NCI-H226 (cell line): ENCODE data around the gene PARVB.
A peak's percentile ranks its signal among the peaks of the same experiment; 100 is the strongest.

Source experiments
- DNase-seq: peaks from one replicate; pipeline ENCODE4 v3.0.0-alpha.2; 2015

The PARVB gene

DNA sequence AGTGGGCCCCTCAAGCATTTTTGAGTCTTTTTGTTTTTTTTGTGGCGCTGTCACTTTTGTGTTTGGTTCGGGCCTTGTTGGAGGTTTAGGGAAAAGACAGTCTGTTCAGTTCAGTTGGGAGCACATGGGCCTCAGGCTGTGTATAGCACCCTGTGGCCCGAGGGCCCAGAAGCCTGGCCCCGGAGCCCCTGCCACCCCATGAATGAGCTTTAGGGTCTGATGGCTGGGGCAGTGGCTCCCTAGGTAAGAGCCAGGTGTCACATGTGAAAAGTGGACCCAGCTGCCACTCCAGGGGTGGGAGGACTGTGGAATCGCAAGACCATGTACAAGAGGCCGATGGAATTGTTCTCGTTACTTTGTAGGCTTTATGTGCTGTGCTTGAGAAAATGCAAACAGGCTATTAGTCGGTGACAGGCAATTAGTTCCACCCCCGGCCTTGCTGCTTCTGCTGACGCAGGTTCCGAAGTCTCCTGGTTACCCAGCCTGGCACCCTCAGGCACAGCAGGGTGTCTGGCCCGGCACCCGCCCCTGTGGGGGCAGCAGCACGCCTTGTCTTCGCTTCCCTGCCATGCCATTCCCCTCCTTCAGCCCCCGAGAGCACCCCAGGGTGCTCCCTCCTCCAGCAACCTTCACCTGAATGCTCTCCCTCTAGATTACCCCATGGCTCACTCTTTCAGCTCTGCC, 118.5 kb downstream of the PARVB start:
- DNase-seq: no peak

DNA sequence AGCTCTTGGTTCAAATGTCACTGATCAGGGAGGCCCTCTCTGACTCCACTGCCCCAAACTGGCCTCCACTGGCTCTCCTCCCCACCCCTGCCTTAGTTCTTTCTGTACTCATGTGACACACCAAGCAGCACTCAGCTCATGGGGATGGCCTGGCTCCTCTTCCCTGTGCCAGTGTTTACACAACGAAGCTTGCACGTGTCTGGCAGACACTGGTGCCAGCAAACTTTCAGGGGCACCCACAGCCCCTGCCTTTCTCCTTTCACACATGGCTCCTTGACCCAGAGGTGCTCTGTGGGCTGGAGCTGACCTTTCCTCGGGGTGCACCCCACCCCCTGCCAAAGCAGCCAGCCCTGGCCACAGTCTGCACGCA, 119.0 kb downstream of the PARVB start:
- DNase-seq: no peak

DNA sequence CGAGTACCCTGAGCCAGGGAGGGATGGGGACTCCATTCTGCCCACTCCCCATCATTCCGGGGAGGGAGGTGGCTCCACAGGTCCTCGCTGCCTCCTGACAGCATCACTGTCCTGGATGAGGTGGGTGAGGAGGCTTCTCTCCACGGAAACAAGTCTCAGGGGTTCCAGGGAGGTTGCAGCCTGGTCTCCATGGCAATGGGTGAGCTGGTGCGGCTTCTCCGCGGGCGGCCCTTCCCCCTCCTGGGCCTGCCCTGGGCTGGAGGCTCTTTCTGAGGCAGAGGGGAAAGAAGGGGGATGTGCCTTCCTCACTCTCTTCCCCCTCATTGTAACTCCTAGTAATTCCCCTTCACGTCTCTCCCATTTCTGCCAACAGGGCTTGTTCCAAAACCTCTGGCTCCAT, 119.5 kb downstream of the PARVB start:
- DNase-seq: no peak

DNA sequence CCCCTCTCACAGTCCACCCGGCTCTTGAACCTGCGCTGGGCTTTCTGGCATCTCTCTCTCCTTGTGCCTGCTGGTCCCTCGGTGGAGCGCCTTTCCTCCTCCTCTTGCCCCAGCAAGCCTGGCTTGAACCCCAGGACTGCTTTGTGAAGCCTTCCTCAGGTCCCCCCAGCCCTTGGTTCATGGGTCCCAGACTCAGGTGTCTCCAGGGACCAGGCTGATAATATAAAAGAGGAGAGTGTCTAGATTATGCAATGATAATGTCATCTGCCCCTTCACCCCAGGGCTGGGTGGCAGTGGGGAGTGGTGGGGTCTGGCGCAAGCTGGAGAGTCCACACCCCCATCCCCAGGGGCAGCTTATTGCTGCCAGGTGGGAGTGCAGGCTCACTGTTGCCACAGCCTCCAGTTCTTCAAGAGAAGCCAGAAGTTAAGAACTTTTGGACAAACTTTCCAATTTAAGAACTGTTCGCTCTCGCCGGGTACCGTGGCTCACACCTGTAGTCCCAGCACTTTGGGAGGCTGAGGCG, 120.0 kb downstream of the PARVB start:
- no peak for DNase-seq

DNA sequence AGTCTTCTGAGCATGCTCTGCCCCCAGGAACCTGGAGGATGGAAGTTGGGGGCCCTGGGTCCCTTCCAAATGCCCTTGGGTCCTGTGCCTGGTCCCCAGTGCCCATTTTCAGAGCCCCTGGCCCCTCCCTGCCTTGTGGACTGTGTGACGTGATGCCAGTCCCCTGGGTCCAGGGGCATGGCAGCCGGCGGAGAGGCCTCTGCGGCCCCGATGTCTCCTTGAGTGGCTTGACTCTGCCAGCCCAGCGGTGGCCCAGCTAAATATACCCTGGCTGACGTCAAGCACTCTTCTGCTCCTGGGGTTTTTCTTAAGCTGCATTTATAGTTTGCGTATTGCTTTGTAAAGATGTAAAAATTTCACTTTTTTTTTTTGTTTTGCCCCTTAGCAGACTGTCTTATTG, 121.4 kb downstream of the PARVB start:
- no peak for DNase-seq

DNA sequence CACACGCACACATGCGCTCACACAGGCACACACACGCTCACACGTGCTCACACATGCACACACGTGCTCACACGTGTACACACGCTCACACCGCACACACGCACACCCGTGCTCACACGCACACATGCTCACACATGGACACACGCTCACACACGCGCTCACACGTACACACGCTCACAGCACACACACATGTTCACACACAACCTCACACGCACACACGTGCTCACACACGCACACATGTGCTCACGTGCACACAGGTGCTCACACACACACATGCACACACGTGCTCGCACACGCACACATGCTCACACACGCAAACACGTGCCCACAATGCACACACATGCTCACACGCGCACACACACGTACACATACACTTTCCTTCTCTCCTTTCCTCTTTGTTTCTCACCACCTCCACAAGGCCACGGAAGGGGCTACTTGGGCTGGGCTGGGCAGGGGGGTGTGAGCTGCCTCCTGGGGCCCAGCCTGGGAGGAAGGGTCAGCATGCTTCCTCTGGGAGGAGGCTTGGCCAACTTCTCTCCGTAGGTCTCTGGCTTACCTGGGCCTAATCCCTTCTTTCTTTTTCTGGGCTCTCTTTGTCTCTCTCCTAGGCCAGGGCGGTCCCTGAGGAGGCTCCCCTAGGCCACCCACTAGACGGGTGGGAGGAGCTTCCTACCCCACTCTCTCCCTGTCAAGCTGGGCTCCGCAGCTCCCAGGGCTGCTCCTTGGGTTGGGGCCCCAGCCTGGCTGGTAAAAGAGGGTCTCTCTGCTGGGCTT, 122.2 kb downstream of the PARVB start:
- DNase-seq: no peak

DNA sequence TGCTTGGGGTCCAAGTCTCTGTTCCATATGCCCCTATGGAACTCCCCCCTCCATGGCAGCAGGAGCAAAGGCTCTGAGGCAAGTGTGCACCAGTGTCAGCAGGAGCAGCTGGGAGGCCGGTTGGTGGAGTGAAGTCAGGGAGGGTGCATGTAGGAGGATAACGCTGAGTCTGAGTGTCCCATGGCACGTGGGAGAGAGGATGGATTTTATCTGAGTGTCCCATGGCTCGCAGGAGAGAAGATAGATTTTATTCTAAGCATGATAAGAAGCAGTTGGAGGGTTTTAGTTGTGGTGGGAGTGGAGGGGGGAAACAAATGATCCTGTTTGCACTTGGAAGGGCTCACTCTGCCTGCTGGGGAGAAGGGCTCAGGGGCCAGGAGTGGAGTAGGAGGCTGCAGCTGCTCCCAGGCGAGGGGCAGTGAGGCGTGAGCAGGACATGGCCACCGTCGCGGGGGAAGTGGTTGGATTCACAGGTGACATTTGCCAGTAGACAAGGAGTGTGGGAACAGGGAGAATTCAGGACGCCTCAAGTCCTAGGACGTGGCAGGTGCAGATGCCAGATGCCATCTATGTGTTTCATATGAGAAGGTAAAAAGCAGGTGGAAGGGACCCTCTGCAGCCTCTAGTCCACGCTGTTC, 123.0 kb downstream of the PARVB start:
- no peak for DNase-seq

DNA sequence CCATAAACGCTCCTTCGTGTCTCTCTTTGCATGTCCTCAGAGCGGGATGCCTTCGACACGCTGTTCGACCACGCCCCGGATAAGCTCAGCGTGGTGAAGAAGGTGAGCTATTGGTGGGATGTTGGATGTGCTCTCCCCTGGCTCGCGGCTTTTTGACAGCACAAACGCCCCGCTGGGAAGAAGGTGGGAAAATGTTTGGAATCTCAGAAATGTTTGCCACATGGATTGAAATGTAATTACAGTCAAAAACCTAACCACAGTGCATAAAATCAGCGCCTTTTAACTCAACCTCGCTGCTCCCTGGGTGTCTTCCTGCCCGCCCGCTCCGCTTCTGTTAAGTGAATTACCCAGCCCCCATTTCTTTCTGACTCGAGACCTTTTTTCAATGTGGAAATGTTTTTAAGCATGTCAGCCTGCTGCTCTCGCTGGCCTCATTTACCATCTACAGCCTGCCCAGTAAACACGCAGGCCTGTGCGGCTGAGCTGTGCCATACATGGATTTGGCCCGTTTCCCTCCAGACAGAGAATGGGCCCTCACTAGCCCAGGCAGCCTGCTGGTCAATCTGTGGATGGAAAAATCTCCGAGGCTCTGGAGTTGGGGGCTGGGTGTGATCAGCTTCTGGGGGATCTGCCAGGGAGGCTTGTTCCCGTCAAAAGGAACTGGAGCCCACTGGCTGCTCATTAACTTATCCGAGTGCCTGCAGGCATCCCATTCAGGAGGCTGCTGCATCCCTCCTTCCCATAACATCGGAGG, 123.9 kb downstream of the PARVB start:
- peak; percentile 22 for DNase-seq

DNA sequence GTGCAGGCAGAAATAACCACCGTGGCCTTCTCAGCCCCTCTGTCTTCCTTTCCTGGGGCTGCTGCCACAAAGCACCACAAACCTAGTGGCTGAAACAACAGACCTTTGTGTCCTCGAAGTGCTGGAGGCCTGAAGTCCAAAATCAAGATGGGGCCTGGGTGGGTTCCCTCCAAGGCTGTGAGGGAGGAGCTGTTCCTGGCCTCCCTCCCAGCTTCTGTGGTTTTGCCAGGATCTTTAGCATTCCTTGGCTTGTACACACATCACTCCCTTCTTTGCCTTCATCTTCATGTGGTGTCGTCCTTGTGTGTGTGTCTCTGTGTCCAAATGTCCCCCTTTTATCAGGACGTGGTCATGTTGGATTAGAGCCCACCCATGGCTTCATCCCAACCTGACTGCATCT, 127.6 kb downstream of the PARVB start:
- DNase-seq: peak; percentile 34

DNA sequence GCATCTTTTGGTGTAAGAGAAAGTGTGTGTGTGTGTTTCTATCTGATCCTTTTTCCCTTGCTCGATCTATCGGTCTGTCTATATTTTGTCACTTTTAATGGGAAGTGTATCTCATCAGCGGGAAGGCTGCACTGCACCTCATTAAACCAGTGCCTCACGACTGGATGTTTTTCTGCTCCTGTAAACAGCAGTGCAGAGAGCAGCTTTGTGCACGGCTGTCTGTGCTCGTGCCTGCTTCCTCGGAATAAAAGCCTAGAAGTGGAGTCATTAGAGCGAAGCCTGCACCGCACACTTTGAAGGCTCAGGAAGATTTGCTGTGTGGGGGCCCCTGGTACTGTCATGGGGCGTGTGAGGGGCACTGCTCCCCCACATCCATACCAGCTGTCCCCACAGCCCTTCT, 129.6 kb downstream of the PARVB start:
- no peak for DNase-seq

DNA sequence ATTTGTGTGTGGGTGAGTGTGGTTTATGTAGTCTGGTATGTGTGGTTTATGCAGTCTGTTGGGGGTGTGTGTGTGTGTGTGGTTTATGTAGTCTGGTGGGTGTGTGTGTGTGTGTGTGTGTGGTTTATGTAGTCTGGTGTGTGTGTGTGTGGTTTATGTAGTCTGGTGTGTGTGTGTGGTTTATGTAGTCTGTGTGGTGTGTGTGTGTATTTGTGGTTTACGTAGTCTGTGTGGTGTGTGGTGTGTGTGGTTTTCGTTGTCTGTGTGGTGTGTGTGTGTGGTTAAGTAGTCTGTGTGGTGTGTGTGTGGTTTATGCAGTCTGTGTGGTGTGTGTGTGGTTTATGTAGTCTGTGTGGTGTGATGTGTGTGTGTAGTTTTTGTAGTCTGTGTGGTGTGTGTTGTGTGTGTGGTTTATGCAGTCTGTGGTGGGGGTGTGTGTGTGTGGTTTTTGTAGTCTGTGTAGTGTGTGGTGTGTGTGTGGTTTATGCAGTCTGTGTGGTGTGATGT, 130.4 kb downstream of the PARVB start:
- DNase-seq: no peak

DNA sequence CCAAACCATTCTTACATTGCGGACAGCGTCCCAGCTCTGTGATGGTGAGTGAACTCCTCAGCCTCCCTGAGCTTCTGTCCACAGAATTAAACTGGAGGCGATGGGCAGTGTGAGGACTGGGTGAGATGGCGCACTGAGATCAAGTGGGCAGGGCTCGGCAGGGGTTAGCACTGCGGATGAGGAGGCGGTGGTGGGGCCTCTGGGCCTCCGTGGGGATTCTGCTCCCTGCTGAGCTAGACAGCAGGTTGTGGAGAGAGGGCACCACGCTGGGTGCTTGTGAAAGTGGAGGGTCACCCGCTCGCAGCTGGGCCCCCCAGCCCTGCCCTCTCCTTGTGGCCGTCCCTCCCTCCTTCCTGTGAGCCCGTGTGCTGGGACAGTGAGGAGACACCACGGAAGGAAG, 131.0 kb downstream of the PARVB start:
- no peak for DNase-seq

DNA sequence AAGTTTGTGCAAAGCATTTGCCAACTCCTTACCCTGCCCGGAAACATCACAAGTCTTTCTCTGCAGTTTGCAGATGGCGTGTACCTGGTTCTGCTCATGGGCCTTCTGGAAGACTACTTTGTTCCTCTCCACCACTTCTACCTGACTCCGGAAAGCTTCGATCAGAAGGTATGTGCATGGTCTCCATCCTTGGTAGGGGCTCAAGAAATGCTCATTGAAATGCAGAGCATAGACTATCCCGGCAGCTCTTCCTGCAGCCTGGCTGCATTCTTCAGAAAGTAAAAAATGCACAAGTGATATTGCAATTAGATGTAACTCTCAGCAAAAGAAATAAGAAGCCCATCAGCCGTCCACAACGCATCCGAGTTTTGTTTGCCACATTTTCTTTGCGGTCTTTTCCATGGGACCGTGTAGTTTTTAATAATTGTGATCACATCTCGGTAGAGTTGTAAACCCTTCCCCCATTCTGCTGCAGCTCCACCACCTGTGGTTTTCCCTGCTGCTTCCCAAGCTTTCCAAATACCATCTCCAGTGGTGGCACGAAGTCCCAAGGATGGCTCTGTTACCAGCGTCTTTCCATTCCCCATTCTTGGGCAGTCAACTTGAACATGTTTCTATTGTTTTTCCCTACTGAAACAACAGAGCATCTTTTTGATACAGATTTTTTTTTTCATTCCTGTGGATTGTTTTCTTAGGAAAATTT, 134.0 kb downstream of the PARVB start:
- DNase-seq: no peak

DNA sequence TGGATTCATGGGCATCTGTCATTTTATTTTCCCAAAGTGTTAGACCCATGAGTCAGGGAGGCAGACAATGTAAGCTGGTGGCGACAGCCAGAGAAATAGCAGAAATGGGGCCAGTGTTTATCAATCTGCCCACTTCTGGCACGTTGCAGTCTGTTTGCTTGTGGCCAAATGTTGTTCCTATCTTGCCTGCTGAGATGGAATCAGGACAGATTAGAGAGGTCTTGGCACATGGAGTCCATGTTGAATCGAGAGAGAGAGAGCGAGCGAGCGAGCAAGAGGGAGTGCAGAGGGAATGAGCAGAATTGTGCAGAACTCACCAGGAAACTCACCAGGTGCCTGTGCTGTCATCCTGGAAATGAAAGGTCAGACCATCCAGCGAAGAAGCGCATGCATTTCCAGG, 134.7 kb downstream of the PARVB start:
- no peak for DNase-seq

DNA sequence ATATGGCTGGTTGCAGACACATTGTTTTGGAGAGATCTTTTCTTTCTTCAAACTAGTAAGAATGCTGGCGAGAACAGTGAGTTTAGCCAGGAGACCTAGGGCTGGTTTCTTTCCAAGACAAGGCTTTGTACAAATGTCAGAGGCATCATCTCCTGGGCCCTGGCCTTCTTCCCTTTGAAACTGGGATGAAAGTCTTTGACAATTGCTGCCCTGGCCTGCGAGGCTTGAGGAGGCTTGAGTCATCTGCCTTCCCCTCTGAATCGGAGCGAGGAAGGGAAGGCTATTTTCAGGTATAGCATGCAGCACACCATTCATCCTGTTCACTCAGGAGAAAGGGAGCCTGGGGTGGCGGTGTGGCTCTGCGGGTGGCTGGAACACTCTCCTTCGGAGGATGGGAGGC, 135.1 kb downstream of the PARVB start:
- DNase-seq: no peak

DNA sequence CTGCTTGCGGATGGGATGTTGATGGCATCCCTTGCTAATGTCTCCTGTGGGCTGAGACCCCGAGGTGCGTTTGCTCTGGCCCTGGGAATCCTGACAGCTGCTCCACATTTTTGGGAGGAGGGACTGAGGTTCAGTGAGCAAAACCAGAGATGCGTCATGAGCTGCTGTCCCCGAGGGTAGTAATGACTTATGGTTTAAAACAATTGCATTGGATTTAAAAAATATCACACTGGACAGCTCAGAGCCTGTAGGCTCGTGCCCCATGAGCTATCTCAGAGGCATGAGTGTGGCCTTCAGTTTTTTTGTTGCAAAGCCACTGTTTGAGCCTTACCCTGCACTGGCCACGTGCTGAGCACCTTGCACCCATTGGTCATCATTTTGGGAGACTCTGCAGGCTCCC, 135.7 kb downstream of the PARVB start:
- no peak for DNase-seq

DNA sequence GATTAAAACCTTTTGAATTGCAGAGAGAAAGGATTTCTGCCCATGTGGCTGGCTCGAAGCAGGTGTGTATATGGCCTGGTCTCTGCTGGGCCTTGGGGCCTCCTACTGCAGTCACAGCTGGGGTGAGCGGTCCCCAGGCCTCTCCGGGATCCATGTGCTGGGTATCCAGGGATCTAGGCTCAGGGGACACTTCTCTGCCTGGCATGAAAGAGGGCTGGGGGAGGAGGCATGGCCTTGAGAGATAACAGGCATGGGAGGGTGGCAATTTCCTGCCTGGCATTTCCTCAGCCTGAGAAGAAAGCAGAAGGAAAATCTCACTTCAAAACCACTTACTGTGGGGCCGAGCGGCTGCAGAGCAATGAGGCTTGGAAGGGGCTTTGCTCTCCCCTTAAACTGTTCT, 136.3 kb downstream of the PARVB start:
- no peak for DNase-seq

DNA sequence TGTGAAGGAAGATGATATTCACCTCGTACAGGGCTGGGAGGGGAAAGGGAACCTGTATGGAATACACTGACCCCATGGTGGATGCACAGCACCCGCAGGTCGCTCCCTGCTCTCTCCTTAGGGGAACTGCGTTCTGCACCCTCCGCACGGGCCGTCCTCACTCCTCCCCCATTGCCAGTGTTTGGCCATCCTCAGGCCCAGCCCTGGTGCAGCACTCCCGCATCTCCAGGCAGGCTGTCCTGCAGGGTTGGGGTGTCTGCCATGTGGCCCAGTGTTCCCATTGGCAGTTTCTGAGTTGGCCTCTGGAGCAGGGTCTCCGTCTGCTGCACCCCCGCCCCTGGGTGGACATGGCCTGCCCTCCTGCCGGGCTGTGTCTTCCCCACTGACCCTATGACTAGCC, 137.6 kb downstream of the PARVB start:
- no peak for DNase-seq

DNA sequence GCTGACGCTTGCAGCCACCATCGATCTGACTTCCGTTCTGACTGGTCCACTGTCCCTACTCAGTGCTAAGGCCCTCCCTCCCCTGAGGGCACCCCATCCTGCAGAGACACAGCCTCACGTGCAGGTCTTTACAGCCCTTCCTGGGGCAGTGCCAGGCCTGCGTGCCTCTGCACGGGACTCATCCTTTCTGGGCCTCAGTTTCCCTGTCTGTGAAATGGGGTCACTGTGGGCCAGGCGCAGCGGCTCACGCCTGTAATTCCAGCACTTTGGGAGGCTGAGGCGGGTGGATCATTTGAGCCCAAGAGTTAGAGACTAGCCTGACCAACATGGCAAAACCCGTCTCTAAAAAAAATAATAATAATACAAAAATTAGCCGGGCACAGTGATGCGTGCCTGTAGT, 138.9 kb downstream of the PARVB start:
- no peak for DNase-seq

DNA sequence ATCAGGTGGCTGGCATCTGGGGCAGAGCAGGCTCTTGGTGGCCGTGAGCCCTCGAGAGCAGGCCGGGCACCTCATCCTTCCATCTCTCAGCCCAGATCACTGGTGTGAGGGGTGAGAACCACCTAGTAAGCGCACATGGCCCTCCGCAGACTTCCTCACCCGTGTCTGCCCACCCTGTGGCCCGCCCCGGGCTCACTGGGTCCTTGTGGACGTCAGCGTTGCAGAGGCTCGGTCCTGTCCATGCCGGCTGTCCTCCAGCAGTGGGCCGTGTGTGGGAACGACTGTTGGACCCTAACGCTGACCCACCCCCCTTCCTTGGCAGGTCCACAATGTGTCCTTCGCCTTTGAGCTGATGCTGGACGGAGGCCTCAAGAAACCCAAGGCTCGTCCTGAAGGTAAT, 139.4 kb downstream of the PARVB start:
- no peak for DNase-seq

DNA sequence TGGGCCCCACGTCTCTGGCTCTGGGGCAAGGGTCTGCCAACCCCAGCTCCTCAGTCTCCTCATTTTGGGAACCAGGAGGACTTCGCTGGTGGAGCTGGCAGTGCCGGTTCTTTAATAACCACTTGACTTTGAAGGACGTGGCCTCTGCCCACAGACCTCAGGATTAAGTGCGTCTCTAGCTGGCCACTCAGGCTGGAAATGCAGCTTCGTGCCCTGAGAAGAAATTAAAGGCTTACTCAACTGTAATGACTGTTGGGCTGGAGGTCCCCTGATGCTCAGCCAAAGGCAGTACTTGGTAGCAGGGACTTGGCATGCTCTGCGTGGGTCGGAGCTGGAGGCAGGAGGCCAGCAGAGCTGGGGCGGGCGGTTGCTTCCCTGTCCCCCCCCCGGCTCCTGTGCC, 139.9 kb downstream of the PARVB start:
- no peak for DNase-seq

DNA sequence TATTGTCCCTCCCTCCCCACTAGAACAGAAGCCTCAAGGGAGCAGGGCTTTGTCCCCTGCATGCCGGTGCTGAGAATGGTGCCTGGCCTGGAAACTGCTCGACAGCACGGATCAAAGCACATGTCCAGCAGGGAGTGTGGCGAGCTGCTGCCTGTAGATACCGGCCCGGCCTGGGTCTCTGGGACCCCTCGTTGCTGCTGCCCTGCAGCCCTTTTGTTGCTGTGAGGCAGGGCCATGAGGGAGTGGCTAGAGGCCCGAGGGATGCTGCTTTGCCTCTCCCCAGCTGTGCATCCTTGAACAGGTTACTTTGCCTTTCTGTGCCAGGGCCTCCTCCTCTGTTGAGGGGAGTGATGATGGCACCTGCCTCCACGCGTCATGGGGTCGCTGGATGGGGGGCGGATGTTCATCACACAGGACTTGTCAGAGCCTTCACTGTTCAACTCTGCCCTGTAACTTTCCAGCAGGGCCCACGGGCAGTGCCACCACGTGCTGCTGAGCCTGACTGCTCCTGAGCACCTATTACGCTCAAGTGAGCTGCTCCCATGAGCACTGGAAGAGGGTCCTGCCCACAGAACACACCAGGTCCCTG, 141.3 kb downstream of the PARVB start:
- DNase-seq: no peak
